GM19438 (cell line): Measurements from ENCODE around the gene SHLD2.
"Not testable (repeated sequence)": the region's sequence is repeated elsewhere in the genome, so short reads cannot be mapped to it uniquely, and the experiment has no call there.

Experiments used
- ATAC-seq: cut with Tn5 transposase; IDR thresholded peaks from one replicate; pipeline ENCODE4 v1.9.1; 2021; ENCODE audit warnings: low read depth; ENCODE audit not compliant: unreplicated experiment

The SHLD2 gene

GRCh38 chr10:87134440-87134839, 39.4 kb downstream of the SHLD2 start:
- not testable (repeated sequence) for ATAC-seq

- not testable (repeated sequence) for ATAC-seq
These were observed 42.5 kb downstream of the SHLD2 start for GRCh38 chr10:87137478-87137877.

- not testable (repeated sequence) for ATAC-seq
These were observed 47.5 kb downstream of the SHLD2 start for GRCh38 chr10:87142230-87143108.

GRCh38 chr10:87143109-87143418, 48.1 kb downstream of the SHLD2 start:
- ATAC-seq: not testable (repeated sequence)

GRCh38 chr10:87145598-87145997, 50.6 kb downstream of the SHLD2 start:
- ATAC-seq: not testable (repeated sequence)

- ATAC-seq: not testable (repeated sequence)
These were observed 54.1 kb downstream of the SHLD2 start for GRCh38 chr10:87149020-87149609.

- not testable (repeated sequence) for ATAC-seq
These were observed 56.5 kb downstream of the SHLD2 start for GRCh38 chr10:87151516-87151915.

GRCh38 chr10:87156841-87157240, 61.8 kb downstream of the SHLD2 start:
- ATAC-seq: not testable (repeated sequence)

- ATAC-seq: not testable (repeated sequence)
These were observed 62.8 kb downstream of the SHLD2 start for GRCh38 chr10:87157821-87158220.

GRCh38 chr10:87162703-87163293, 67.8 kb downstream of the SHLD2 start:
- not testable (repeated sequence) for ATAC-seq

- not testable (repeated sequence) for ATAC-seq
These were observed 68.4 kb downstream of the SHLD2 start for GRCh38 chr10:87163414-87163813.

GRCh38 chr10:87169857-87170256, 74.9 kb downstream of the SHLD2 start:
- not testable (repeated sequence) for ATAC-seq

GRCh38 chr10:87170705-87171104, 75.7 kb downstream of the SHLD2 start:
- ATAC-seq: not testable (repeated sequence)

- ATAC-seq: not testable (repeated sequence)
These were observed 76.7 kb downstream of the SHLD2 start for GRCh38 chr10:87171670-87172069.

- ATAC-seq: not testable (repeated sequence)
These were observed 77.2 kb downstream of the SHLD2 start for GRCh38 chr10:87172178-87172577.

GRCh38 chr10:87177587-87177986, 82.6 kb downstream of the SHLD2 start:
- ATAC-seq: not testable (repeated sequence)

GRCh38 chr10:87184421-87184820, 89.4 kb downstream of the SHLD2 start:
- ATAC-seq: not testable (repeated sequence)

GRCh38 chr10:87186016-87186415, 91.0 kb downstream of the SHLD2 start:
- not testable (repeated sequence) for ATAC-seq

- ATAC-seq: not testable (repeated sequence)
These were observed 92.6 kb downstream of the SHLD2 start for GRCh38 chr10:87187573-87187972.

GRCh38 chr10:87191841-87192240, 96.8 kb downstream of the SHLD2 start:
- not testable (repeated sequence) for ATAC-seq

- peak; percentile 57 for ATAC-seq
These were observed 105.9 kb downstream of the SHLD2 start for GRCh38 chr10:87200924-87201323.
